ENCODE results near the gene FMNL2. TPM values are rescaled to one million over a fixed set of nuclear protein-coding genes. Genes with fewer than 3 reads are reported as not detected.

The FMNL2 gene
- polyA plus RNA-seq, 1 donor from 2014 or later, result 86.5 TPM

GRCh38 chr2:152326710-152327109 lies 8.3 kb upstream of the FMNL2 start:
- no peaks in the 10 kb centered on the region for H3K79me2 ChIP-seq (replicated peaks; ENCODE audit: insufficient read depth, low read length)
- no peak overlapping the region for H3K4me3 ChIP-seq (ENCODE audit: low read length)
- H2AFZ ChIP-seq (ENCODE audit: low read depth, low read length), result no peak overlapping the region
- no peak overlapping the region for H3K4me2 ChIP-seq (ENCODE audit: low read length)
- TF ChIP-seq POLR2AphosphoS5 (IDR thresholded peaks at IDR 0.05) (no peak), EZH2 (IDR thresholded peaks at IDR 0.05; ENCODE audit: borderline replicate concordance, insufficient read depth, low read length, poor library complexity, severe bottlenecking) (no peak), MXI1 (conservative IDR thresholded peaks at IDR 0.05; ENCODE audit: poor library complexity, severe bottlenecking) (no peak), SMC3 (conservative IDR thresholded peaks at IDR 0.05; ENCODE audit: poor library complexity) (no peak), TAF1 (IDR thresholded peaks at IDR 0.05; ENCODE audit: low read depth) (no peak), RAD21 (conservative IDR thresholded peaks at IDR 0.05) (no peak), EP300 (conservative IDR thresholded peaks at IDR 0.05; ENCODE audit: poor library complexity, severe bottlenecking) (no peak)
- TF ChIP-seq, protein P1, sequence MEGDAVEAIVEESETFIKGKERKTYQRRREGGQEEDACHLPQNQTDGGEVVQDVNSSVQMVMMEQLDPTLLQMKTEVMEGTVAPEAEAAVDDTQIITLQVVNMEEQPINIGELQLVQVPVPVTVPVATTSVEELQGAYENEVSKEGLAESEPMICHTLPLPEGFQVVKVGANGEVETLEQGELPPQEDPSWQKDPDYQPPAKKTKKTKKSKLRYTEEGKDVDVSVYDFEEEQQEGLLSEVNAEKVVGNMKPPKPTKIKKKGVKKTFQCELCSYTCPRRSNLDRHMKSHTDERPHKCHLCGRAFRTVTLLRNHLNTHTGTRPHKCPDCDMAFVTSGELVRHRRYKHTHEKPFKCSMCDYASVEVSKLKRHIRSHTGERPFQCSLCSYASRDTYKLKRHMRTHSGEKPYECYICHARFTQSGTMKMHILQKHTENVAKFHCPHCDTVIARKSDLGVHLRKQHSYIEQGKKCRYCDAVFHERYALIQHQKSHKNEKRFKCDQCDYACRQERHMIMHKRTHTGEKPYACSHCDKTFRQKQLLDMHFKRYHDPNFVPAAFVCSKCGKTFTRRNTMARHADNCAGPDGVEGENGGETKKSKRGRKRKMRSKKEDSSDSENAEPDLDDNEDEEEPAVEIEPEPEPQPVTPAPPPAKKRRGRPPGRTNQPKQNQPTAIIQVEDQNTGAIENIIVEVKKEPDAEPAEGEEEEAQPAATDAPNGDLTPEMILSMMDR (IDR thresholded peaks at IDR 0.05; ENCODE audit: poor library complexity, severe bottlenecking), result no peak
- TF ChIP-seq, protein P2, sequence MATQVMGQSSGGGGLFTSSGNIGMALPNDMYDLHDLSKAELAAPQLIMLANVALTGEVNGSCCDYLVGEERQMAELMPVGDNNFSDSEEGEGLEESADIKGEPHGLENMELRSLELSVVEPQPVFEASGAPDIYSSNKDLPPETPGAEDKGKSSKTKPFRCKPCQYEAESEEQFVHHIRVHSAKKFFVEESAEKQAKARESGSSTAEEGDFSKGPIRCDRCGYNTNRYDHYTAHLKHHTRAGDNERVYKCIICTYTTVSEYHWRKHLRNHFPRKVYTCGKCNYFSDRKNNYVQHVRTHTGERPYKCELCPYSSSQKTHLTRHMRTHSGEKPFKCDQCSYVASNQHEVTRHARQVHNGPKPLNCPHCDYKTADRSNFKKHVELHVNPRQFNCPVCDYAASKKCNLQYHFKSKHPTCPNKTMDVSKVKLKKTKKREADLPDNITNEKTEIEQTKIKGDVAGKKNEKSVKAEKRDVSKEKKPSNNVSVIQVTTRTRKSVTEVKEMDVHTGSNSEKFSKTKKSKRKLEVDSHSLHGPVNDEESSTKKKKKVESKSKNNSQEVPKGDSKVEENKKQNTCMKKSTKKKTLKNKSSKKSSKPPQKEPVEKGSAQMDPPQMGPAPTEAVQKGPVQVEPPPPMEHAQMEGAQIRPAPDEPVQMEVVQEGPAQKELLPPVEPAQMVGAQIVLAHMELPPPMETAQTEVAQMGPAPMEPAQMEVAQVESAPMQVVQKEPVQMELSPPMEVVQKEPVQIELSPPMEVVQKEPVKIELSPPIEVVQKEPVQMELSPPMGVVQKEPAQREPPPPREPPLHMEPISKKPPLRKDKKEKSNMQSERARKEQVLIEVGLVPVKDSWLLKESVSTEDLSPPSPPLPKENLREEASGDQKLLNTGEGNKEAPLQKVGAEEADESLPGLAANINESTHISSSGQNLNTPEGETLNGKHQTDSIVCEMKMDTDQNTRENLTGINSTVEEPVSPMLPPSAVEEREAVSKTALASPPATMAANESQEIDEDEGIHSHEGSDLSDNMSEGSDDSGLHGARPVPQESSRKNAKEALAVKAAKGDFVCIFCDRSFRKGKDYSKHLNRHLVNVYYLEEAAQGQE (IDR thresholded peaks at IDR 0.05; ENCODE audit: borderline replicate concordance), result no peak
- no peaks in the 10 kb centered on the region for H3K27me3 ChIP-seq (ENCODE audit: insufficient read depth, low read depth, low read length)
- no peak overlapping the region for H3K9ac ChIP-seq (ENCODE audit: low read length)
- no peaks in the 10 kb centered on the region for H3K9me2 ChIP-seq (ENCODE audit: insufficient read depth, low read length)
- H3K27ac ChIP-seq (ENCODE audit: low read length), result no peak overlapping the region
- H3K9me3 ChIP-seq (ENCODE audit: low read length), result no peaks in the 10 kb centered on the region
- no peaks in the 10 kb centered on the region for H4K20me1 ChIP-seq (ENCODE audit: insufficient read depth)
- no peaks in the 10 kb centered on the region for H3F3A ChIP-seq (ENCODE audit: insufficient read depth, low read length, poor library complexity, severe bottlenecking)
- H3K36me3 ChIP-seq (ENCODE audit: insufficient read depth, low read length), result no peaks in the 10 kb centered on the region

- H3K9ac ChIP-seq (ENCODE audit: low read length), result no peak overlapping the region
- H3K36me3 ChIP-seq (ENCODE audit: insufficient read depth, low read length), result no peaks in the 10 kb centered on the region
- no peak for TF ChIP-seq EP300 (conservative IDR thresholded peaks at IDR 0.05; ENCODE audit: poor library complexity, severe bottlenecking)
- TF ChIP-seq, protein P2 (IDR thresholded peaks at IDR 0.05; ENCODE audit: borderline replicate concordance), result no peak
- TF ChIP-seq, protein P1 (IDR thresholded peaks at IDR 0.05; ENCODE audit: poor library complexity, severe bottlenecking), result no peak
- no peaks in the 10 kb centered on the region for H3K9me2 ChIP-seq (ENCODE audit: insufficient read depth, low read length)
- no peak overlapping the region for H3K27ac ChIP-seq (ENCODE audit: low read length)
- H3K27me3 ChIP-seq (ENCODE audit: insufficient read depth, low read depth, low read length), result no peaks in the 10 kb centered on the region
- H4K20me1 ChIP-seq (ENCODE audit: insufficient read depth), result no peaks in the 10 kb centered on the region
- no peaks in the 10 kb centered on the region for H3K79me2 ChIP-seq (replicated peaks; ENCODE audit: insufficient read depth, low read length)
- H2AFZ ChIP-seq (ENCODE audit: low read depth, low read length), result no peak overlapping the region
- H3K4me2 ChIP-seq (ENCODE audit: low read length), result no peak overlapping the region
- no peaks in the 10 kb centered on the region for H3K9me3 ChIP-seq (ENCODE audit: low read length)
- no peak overlapping the region for H3K4me3 ChIP-seq (ENCODE audit: low read length)
- no peaks in the 10 kb centered on the region for H3F3A ChIP-seq (ENCODE audit: insufficient read depth, low read length, poor library complexity, severe bottlenecking)
Observed at GRCh38 chr2:152328013-152328412, 7.0 kb upstream of the FMNL2 start.
